HepG2 (cell line): Measurements from ENCODE around the gene B9D2.

Experiments used
- FOXJ3 ChIP-seq: sonication (generic); formaldehyde crosslinking; IDR thresholded peaks from 2 replicates; pipeline ENCODE4 v1.4.0; 2020; ENCODE audit warnings: missing genetic modification reagents, mild to moderate bottlenecking, borderline replicate concordance
- NFRKB ChIP-seq: fragments of 450-650 bp; IDR thresholded peaks from 2 replicates; pipeline ENCODE4 v1.6.1; 2017
- TRIM24 ChIP-seq: sonication (generic); formaldehyde crosslinking; IDR thresholded peaks from 2 replicates; pipeline ENCODE4 v1.8.0; 2022; ENCODE audit warnings: mild to moderate bottlenecking, missing genetic modification reagents
- ZNF264 ChIP-seq: sonication (generic); formaldehyde crosslinking; IDR thresholded peaks from 2 replicates; pipeline ENCODE4 v1.4.0; 2020; ENCODE audit warnings: missing genetic modification reagents
- TF ChIP-seq, protein P1 (sequence below): sonication (generic); formaldehyde crosslinking; IDR thresholded peaks from 2 replicates; pipeline ENCODE4 v1.5.0; 2020; ENCODE audit warnings: mild to moderate bottlenecking, missing genetic modification reagents, moderate library complexity
- TF ChIP-seq, protein P2 (sequence below), 2 experiments: sonication (generic) in 1 of 2; formaldehyde crosslinking in 1 of 2; IDR thresholded peaks; 2 replicates each; pipeline versions ENCODE4 v1.4.0 to v1.6.1; 2016 to 2020; ENCODE audit warnings: borderline replicate concordance in 1 of 2, low read depth in 1 of 2, mild to moderate bottlenecking in 1 of 2, missing genetic modification reagents in 1 of 2

DNA sequence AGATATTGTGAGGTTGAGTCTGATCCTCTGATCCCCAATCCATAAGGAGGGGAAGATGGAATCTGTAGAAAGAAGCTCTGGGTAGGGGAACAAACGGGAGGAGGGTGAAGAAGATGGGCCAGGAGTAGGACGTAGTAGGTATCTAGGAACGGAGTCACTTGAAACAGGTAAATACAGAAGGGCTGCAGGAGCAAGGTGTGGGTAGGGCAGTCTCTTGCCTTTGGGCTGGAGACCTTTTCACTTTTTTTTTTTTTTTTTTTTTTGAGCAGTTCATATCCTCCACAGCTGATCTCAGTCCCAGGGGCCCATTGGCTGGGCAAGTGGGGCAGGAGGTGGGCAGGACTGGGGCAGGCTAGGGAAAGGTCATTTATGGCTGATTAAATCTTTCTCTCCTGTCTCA, 35.1 kb upstream of the B9D2 start:
- TF ChIP-seq, protein P1, sequence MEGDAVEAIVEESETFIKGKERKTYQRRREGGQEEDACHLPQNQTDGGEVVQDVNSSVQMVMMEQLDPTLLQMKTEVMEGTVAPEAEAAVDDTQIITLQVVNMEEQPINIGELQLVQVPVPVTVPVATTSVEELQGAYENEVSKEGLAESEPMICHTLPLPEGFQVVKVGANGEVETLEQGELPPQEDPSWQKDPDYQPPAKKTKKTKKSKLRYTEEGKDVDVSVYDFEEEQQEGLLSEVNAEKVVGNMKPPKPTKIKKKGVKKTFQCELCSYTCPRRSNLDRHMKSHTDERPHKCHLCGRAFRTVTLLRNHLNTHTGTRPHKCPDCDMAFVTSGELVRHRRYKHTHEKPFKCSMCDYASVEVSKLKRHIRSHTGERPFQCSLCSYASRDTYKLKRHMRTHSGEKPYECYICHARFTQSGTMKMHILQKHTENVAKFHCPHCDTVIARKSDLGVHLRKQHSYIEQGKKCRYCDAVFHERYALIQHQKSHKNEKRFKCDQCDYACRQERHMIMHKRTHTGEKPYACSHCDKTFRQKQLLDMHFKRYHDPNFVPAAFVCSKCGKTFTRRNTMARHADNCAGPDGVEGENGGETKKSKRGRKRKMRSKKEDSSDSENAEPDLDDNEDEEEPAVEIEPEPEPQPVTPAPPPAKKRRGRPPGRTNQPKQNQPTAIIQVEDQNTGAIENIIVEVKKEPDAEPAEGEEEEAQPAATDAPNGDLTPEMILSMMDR (CRISPR knock-in tag): no peak
- no peak for TF ChIP-seq TRIM24 (CRISPR knock-in tag)
- TF ChIP-seq, protein P2, sequence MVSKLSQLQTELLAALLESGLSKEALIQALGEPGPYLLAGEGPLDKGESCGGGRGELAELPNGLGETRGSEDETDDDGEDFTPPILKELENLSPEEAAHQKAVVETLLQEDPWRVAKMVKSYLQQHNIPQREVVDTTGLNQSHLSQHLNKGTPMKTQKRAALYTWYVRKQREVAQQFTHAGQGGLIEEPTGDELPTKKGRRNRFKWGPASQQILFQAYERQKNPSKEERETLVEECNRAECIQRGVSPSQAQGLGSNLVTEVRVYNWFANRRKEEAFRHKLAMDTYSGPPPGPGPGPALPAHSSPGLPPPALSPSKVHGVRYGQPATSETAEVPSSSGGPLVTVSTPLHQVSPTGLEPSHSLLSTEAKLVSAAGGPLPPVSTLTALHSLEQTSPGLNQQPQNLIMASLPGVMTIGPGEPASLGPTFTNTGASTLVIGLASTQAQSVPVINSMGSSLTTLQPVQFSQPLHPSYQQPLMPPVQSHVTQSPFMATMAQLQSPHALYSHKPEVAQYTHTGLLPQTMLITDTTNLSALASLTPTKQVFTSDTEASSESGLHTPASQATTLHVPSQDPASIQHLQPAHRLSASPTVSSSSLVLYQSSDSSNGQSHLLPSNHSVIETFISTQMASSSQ (IDR thresholded peaks at IDR 0.05; ENCODE audit: low read depth): no peak
- TF ChIP-seq, protein P2 (CRISPR knock-in tag; IDR thresholded peaks at IDR 0.05; ENCODE audit: borderline replicate concordance): no peak
- TF ChIP-seq NFRKB: no peak
- TF ChIP-seq FOXJ3 (CRISPR knock-in tag): no peak
- no peak for TF ChIP-seq ZNF264 (CRISPR knock-in tag)
